Measurements from ENCODE around the gene SLC6A16. TPM values are rescaled to one million over a fixed set of nuclear protein-coding genes. Genes with fewer than 3 reads are reported as not detected.
"Not testable (repeated sequence)": the region's sequence is repeated elsewhere in the genome, so short reads cannot be mapped to it uniquely, and the experiment has no call there.

The SLC6A16 gene
- total RNA-seq, 3 donors from 2014 or later = 1.2 to 2.7 (median 2.0) TPM

- TF ChIP-seq POLR2A (IDR thresholded peaks at IDR 0.05) (no peak), CTCF (IDR thresholded peaks at IDR 0.05) (no peak), POLR2AphosphoS5 (IDR thresholded peaks at IDR 0.05) (no peak)
- intact Hi-C loops (cut with DNase I; ENCODE audit: low total_unique reads) = no loop called here
These were observed 6.7 kb downstream of the SLC6A16 start for GRCh38 chr19:49318296-49318695.

GRCh38 chr19:49316284-49316683 is 8.7 kb downstream of the SLC6A16 start:
- Histone ChIP-seq H3K4me3 (no peak overlapping the region), H3K9me3 (peaks cover 9 to 10% of the 10 kb centered on the region in 2 donors), H3K27me3 (no peaks in the 10 kb centered on the region), H3K36me3 (no peaks in the 10 kb centered on the region), H3K4me1 (no peaks in the 10 kb centered on the region), H3K27ac (no peak overlapping the region)
- TF ChIP-seq POLR2A (IDR thresholded peaks at IDR 0.05) = no peak
- no peak for TF ChIP-seq CTCF (IDR thresholded peaks at IDR 0.05)
- no peak for TF ChIP-seq POLR2AphosphoS5 (IDR thresholded peaks at IDR 0.05)
- intact Hi-C loops (cut with DNase I; ENCODE audit: low total_unique reads) = no loop called here
- no peak for DNase-seq (ENCODE audit: low spot score in 2 of 2)

More at GRCh38 chr19:49318296-49318695, 6.7 kb downstream of the SLC6A16 start:
- Histone ChIP-seq H3K4me1 (no peaks in the 10 kb centered on the region), H3K27ac (no peak overlapping the region), H3K9me3 (peaks cover 10 to 13% of the 10 kb centered on the region in 2 donors), H3K4me3 (no peak overlapping the region), H3K27me3 (no peaks in the 10 kb centered on the region), H3K36me3 (no peaks in the 10 kb centered on the region)
- no peak for DNase-seq (ENCODE audit: low spot score in 2 of 2)

- TF ChIP-seq POLR2A (IDR thresholded peaks at IDR 0.05) (no peak), POLR2AphosphoS5 (IDR thresholded peaks at IDR 0.05) (no peak), CTCF (IDR thresholded peaks at IDR 0.05) (no peak)
- Histone ChIP-seq H3K27ac (no peak overlapping the region), H3K9me3 (peaks cover 8 to 10% of the 10 kb centered on the region in 2 donors), H3K4me3 (no peak overlapping the region), H3K4me1 (no peaks in the 10 kb centered on the region), H3K27me3 (no peaks in the 10 kb centered on the region), H3K36me3 (no peaks in the 10 kb centered on the region)
- DNase-seq (ENCODE audit: low spot score in 2 of 2) = no peak
- intact Hi-C loops (cut with DNase I; ENCODE audit: low total_unique reads) = no loop called here
These were observed 9.9 kb downstream of the SLC6A16 start for GRCh38 chr19:49315111-49315510.

GRCh38 chr19:49309087-49309486 is 15.9 kb downstream of the SLC6A16 start:
- TF ChIP-seq POLR2AphosphoS5 (IDR thresholded peaks at IDR 0.05) = no peak
- no peak for TF ChIP-seq POLR2A (IDR thresholded peaks at IDR 0.05)
- TF ChIP-seq CTCF (IDR thresholded peaks at IDR 0.05) = no peak
- intact Hi-C loops (cut with DNase I; ENCODE audit: low total_unique reads) = no loop called here
- Histone ChIP-seq H3K4me1 (no peaks in the 10 kb centered on the region), H3K9me3 (no peaks in the 10 kb centered on the region), H3K27ac (no peak overlapping the region), H3K27me3 (no peaks in the 10 kb centered on the region), H3K4me3 (no peak overlapping the region), H3K36me3 (no peaks in the 10 kb centered on the region)
- no peak for DNase-seq (ENCODE audit: low spot score in 2 of 2)

- intact Hi-C loops (cut with DNase I; ENCODE audit: low total_unique reads); H3K4me1 ChIP-seq; H3K27me3 ChIP-seq; H3K4me3 ChIP-seq; DNase-seq (ENCODE audit: low spot score in 2 of 2); H3K36me3 ChIP-seq; H3K27ac ChIP-seq; H3K9me3 ChIP-seq: not testable (repeated sequence)
These were observed 18.3 kb downstream of the SLC6A16 start for GRCh38 chr19:49306734-49307133.

- DNase-seq (ENCODE audit: low spot score in 2 of 2) = no peak
These were observed 23.1 kb downstream of the SLC6A16 start for GRCh38 chr19:49301866-49302252.

More at GRCh38 chr19:49301866-49302252, 23.1 kb downstream of the SLC6A16 start:
- H3K4me1 ChIP-seq = no peaks in the 10 kb centered on the region
- no peaks in the 10 kb centered on the region for H3K36me3 ChIP-seq
- H3K27ac ChIP-seq = no peak overlapping the region
- H3K9me3 ChIP-seq = no peaks in the 10 kb centered on the region
- TF ChIP-seq POLR2A (IDR thresholded peaks at IDR 0.05) (no peak), POLR2AphosphoS5 (IDR thresholded peaks at IDR 0.05) (no peak), CTCF (IDR thresholded peaks at IDR 0.05) (no peak)
- H3K27me3 ChIP-seq = no peaks in the 10 kb centered on the region
- intact Hi-C loops (cut with DNase I; ENCODE audit: low total_unique reads) = no loop called here
- H3K4me3 ChIP-seq = no peak overlapping the region

All from breast epithelium (tissue), 4 donors.